GM18858 (cell line): ENCODE results near the gene CPM.

Source experiments
- ATAC-seq: cut with Tn5 transposase; IDR thresholded peaks from one replicate; pipeline ENCODE4 v1.9.1; 2021; ENCODE audit not compliant: unreplicated experiment

Gene CPM

GRCh38 chr12:68957273-68957672, 24.3 kb upstream of the CPM start:
- ATAC-seq = no peak

GRCh38 chr12:68956466-68956865, 23.5 kb upstream of the CPM start:
- ATAC-seq = no peak

GRCh38 chr12:68954811-68955210, 21.8 kb upstream of the CPM start:
- no peak for ATAC-seq

GRCh38 chr12:68953536-68953935, 20.6 kb upstream of the CPM start:
- no peak for ATAC-seq

- ATAC-seq = no peak
Measured at GRCh38 chr12:68951652-68952051, 18.7 kb upstream of the CPM start.

GRCh38 chr12:68950511-68950910, 17.5 kb upstream of the CPM start:
- ATAC-seq = no peak

GRCh38 chr12:68945255-68945654, 12.3 kb upstream of the CPM start:
- ATAC-seq = no peak

GRCh38 chr12:68944296-68945076, 11.5 kb upstream of the CPM start:
- no peak for ATAC-seq

GRCh38 chr12:68943848-68944247, 10.9 kb upstream of the CPM start:
- ATAC-seq = no peak

GRCh38 chr12:68940731-68941130, 7.8 kb upstream of the CPM start:
- no peak for ATAC-seq

GRCh38 chr12:68939505-68939904, 6.5 kb upstream of the CPM start:
- no peak for ATAC-seq

GRCh38 chr12:68934392-68934791, 1.4 kb upstream of the CPM start:
- no peak for ATAC-seq

GRCh38 chr12:68932128-68932960, 627 bp downstream of the CPM start:
- peak; percentile 35 for ATAC-seq

GRCh38 chr12:68930178-68930577, 2.8 kb downstream of the CPM start:
- no peak for ATAC-seq

- ATAC-seq = no peak
Measured at GRCh38 chr12:68924546-68924945, 8.4 kb downstream of the CPM start.

- ATAC-seq = no peak
Measured at GRCh38 chr12:68919581-68920239, 13.3 kb downstream of the CPM start.

GRCh38 chr12:68918960-68919359, 14.0 kb downstream of the CPM start:
- no peak for ATAC-seq

- no peak for ATAC-seq
Measured at GRCh38 chr12:68915055-68915454, 17.9 kb downstream of the CPM start.

GRCh38 chr12:68913682-68914081, 19.3 kb downstream of the CPM start:
- no peak for ATAC-seq

- ATAC-seq = no peak
Measured at GRCh38 chr12:68912916-68913315, 20.1 kb downstream of the CPM start.

- ATAC-seq = no peak
Measured at GRCh38 chr12:68911197-68911718, 21.7 kb downstream of the CPM start.

GRCh38 chr12:68910128-68910527, 22.8 kb downstream of the CPM start:
- no peak for ATAC-seq
